Measurements from ENCODE around the gene ADARB1. TPM values are rescaled to one million over a fixed set of nuclear protein-coding genes. Genes with fewer than 3 reads are reported as not detected.

ADARB1 gene
- total RNA-seq, 1 donor from 2014 or later: 19.2 TPM

GRCh38 chr21:45256912-45257672 lies 182.7 kb downstream of the ADARB1 start:
- DNase-seq (ENCODE audit: low spot score in 2 of 2): no peak
- FAIRE-seq: no peak

GRCh38 chr21:45257673-45258341 lies 183.4 kb downstream of the ADARB1 start:
- no peak for DNase-seq (ENCODE audit: low spot score in 2 of 2)

GRCh38 chr21:45258466-45258865 lies 184.1 kb downstream of the ADARB1 start:
- DNase-seq (ENCODE audit: low spot score in 2 of 2) (no peak), FAIRE-seq (no peak)

More at GRCh38 chr21:45257673-45258341, 183.4 kb downstream of the ADARB1 start:
- FAIRE-seq: no peak

- no peak for DNase-seq (ENCODE audit: low spot score in 2 of 2)
- FAIRE-seq: no peak
Observed at GRCh38 chr21:45259206-45259840, 184.9 kb downstream of the ADARB1 start.

GRCh38 chr21:45260191-45260825 lies 185.9 kb downstream of the ADARB1 start:
- FAIRE-seq: no peak
- DNase-seq (ENCODE audit: low spot score in 2 of 2): no peak

GRCh38 chr21:45261093-45261492 lies 186.7 kb downstream of the ADARB1 start:
- FAIRE-seq: no peak
- DNase-seq (ENCODE audit: low spot score in 2 of 2): no peak

- FAIRE-seq: no peak
Observed at GRCh38 chr21:45262041-45262581, 187.7 kb downstream of the ADARB1 start.

GRCh38 chr21:45262616-45263015 lies 188.2 kb downstream of the ADARB1 start:
- FAIRE-seq (no peak), DNase-seq (ENCODE audit: low spot score in 2 of 2) (no peak)

More at GRCh38 chr21:45262041-45262581, 187.7 kb downstream of the ADARB1 start:
- no peak for DNase-seq (ENCODE audit: low spot score in 2 of 2)

GRCh38 chr21:45263534-45263933 lies 189.2 kb downstream of the ADARB1 start:
- FAIRE-seq: no peak
- DNase-seq (ENCODE audit: low spot score in 2 of 2): no peak

GRCh38 chr21:45264146-45264911 lies 189.9 kb downstream of the ADARB1 start:
- no peak for DNase-seq (ENCODE audit: low spot score in 2 of 2)
- FAIRE-seq: no peak

GRCh38 chr21:45264912-45265515 lies 190.6 kb downstream of the ADARB1 start:
- FAIRE-seq: no peak
- no peak for DNase-seq (ENCODE audit: low spot score in 2 of 2)

GRCh38 chr21:45265721-45266517 lies 191.5 kb downstream of the ADARB1 start:
- FAIRE-seq: no peak

GRCh38 chr21:45266518-45267389 lies 192.4 kb downstream of the ADARB1 start:
- no peak for DNase-seq (ENCODE audit: low spot score in 2 of 2)

More at GRCh38 chr21:45265721-45266517, 191.5 kb downstream of the ADARB1 start:
- DNase-seq (ENCODE audit: low spot score in 2 of 2): no peak

GRCh38 chr21:45267390-45267760 lies 193.0 kb downstream of the ADARB1 start:
- DNase-seq (ENCODE audit: low spot score in 2 of 2) (no peak), FAIRE-seq (no peak)

More at GRCh38 chr21:45266518-45267389, 192.4 kb downstream of the ADARB1 start:
- no peak for FAIRE-seq

- no peak for DNase-seq (ENCODE audit: low spot score in 2 of 2)
- FAIRE-seq: no peak
Observed at GRCh38 chr21:45269861-45270260, 195.5 kb downstream of the ADARB1 start.

GRCh38 chr21:45270306-45270821 lies 196.0 kb downstream of the ADARB1 start:
- FAIRE-seq (no peak), DNase-seq (ENCODE audit: low spot score in 2 of 2) (no peak)

Data from frontal cortex (tissue), 4 donors.